Heart left ventricle (tissue), 16 donors: Measurements from ENCODE around the gene ANO2. TPM values are rescaled to one million over a fixed set of nuclear protein-coding genes. Genes with fewer than 3 reads are reported as not detected.

Experiments
- ATAC-seq, 4 donors: fragments of 200-7000 bp; cut with Tn5 transposase; one replicate each; pipeline ENCODE4 v1.9.1; 2020 to 2022; ENCODE audit warnings: moderate library complexity in 4 of 4, mild to moderate bottlenecking in 3 of 4, moderate number of reproducible peaks in 1 of 4
- DNase-seq, 5 donors: peaks; one replicate each; pipeline ENCODE4 v3.0.0-alpha.2; 2020
- H3K27ac ChIP-seq, 12 donors: fragments of 200-600 bp; sonication (generic) in 4 of 12; one replicate each; pipeline versions ENCODE4 v1.5.0 to v1.8.0; 2016 to 2022; ENCODE audit warnings: mild to moderate bottlenecking in 2 of 12
- H3K27me3 ChIP-seq, 9 donors: fragments of 200-600 bp; sonication (generic) in 2 of 9; one replicate each; pipeline versions ENCODE4 v1.5.1 to v1.8.0; 2016 to 2022; ENCODE audit warnings: mild to moderate bottlenecking in 3 of 9
- H3K36me3 ChIP-seq, 9 donors: fragments of 200-600 bp; sonication (generic) in 2 of 9; one replicate each; pipeline versions ENCODE4 v1.5.0 to v1.8.0; 2018 to 2022; ENCODE audit warnings: mild to moderate bottlenecking in 2 of 9
- H3K4me1 ChIP-seq, 12 donors: fragments of 200-600 bp; sonication (generic) in 4 of 12; one replicate each; pipeline versions ENCODE4 v1.5.0 to v1.8.0; 2016 to 2022; ENCODE audit warnings: mild to moderate bottlenecking in 3 of 12
- H3K4me3 ChIP-seq, 12 donors: fragments of 200-600 bp; sonication (generic) in 4 of 12; one replicate each; pipeline versions ENCODE4 v1.5.0 to v1.8.0; 2017 to 2022; ENCODE audit warnings: mild to moderate bottlenecking in 9 of 12, moderate library complexity in 4 of 12
- H3K9me3 ChIP-seq, 12 donors: fragments of 200-600 bp; sonication (generic) in 4 of 12; one replicate each; pipeline versions ENCODE4 v1.5.0 to v1.8.0; 2016 to 2022; ENCODE audit warnings: mild to moderate bottlenecking in 1 of 12
- POLR2A ChIP-seq, 2 donors: fragments of 450-650 bp; IDR thresholded peaks; one replicate each; pipeline ENCODE4 v1.6.1; 2017; ENCODE audit warnings: antibody characterized with exemption in 2 of 2, mild to moderate bottlenecking in 2 of 2, moderate library complexity in 2 of 2
- WGBS, 4 donors: extraction: QIAGEN DNeasy Blood & Tissue Kit in 2 of 4; methylation state at CpG; one replicate each; pipeline versions ENCODE4 v1.1.5 to v1.1.7; 2013 to 2018; 5-methylcytosine and 5-hydroxymethylcytosine counted together
- intact Hi-C, 10 donors: fragments of 100-400 bp; cut with DNase I; formaldehyde crosslinking; loops; one replicate each; pipeline versions ENCODE4 v1.11.1 to v1.14.2; 2022
- polyA plus RNA-seq, 2 donors: library from polyadenylated mRNA; stranded (reverse); fragments of 200-250 nt; gene quantifications; one replicate each; pipeline ENCODE4 v1.2.3, GENCODE V29; 2013
- total RNA-seq, 9 donors: library from RNA; depleted of rRNA in 2 of 9; stranded (reverse); fragments of >200 nt in 2 of 9; fragmentation: NEBNext Ultra II Directional in 3 of 9; extraction: Animal tissue kit (Norgen Biotek cat#: 25700) in 3 of 9; gene quantifications; one replicate each; pipeline versions ENCODE4 v1.1.0 to v1.2.4, GENCODE V29; 2016 to 2023
- TF ChIP-seq, protein P1 (sequence below), 12 donors: fragments of 200-600 bp; sonication (generic) in 4 of 12; IDR thresholded peaks; one replicate each; pipeline versions ENCODE4 v1.5.0 to v1.8.0; 2018 to 2022; ENCODE audit warnings: antibody characterized with exemption in 12 of 12, mild to moderate bottlenecking in 5 of 12
- donor health status: ischemic (EF 13 %, LVEDD 7.1; RV severe dilation, severe dysfunction).
- donor health status: healthy with polysubstance abuse.
- donor health status: DM: no; HTN: yes; CAD: no.
- donor health status: DM: no; HTN: no; CAD: no.
- donor health status: ischemic (EF 25% LVEDD 6.9; RV normal size, moderate dysfunction).
- donor health status: ischemic (EF 25% LVEDD 5.7; RV mildly dilated, moderate dysfunction).
- donor health status: healthy.
- donor health status: DM: yes; HTN: yes; CAD: no.
- donor health status: ischemic (EF 35%, LVEDD 5.7; RV mildly dilated, moderate dysfunction).
- donor health status: nonischemic (EF 11% LVEDD 7.7; RV severe dilation, severe dysfunction).
- donor health status: DM: yes; HTN: yes; CAD: no.
- donor health status: PGD.
- donor health status: ischemic (EF 29% LVEDD 5.4; RV normal size, mild dysfunction).
- donor health status: nonischemic (EF 23%, LVEDD 6.1; RV moderate dilation, normal function).

The ANO2 gene
- total and polyA plus RNA-seq, 11 donors, result 3.4 to 19.4 (median 9.4) TPM

DNA sequence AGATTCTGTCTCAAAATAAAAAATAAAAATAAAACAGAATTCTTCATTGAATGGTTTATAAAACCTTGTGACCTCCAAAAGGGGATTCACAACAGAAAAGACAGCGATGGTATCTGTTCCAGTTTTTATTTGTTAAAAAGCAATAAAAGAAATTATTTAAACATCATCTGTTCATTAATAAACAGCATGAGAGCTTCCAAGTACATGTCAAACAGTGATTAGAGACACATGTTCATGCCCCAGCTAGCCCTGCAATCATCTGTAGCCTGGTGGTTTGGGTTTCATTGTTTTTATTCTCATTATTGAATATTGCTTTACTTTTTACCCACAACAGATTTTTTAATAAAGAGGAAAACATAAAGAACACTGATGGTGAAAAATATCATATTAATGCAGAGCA is 173.3 kb downstream of the ANO2 start:
- Histone ChIP-seq H3K27me3 (peaks cover 0 to 3% (median 0%) of the 10 kb centered on the region in 9 donors), H3K36me3 (no peaks in the 10 kb centered on the region), H3K9me3 (peaks cover 0 to 3% (median 0%) of the 10 kb centered on the region in 12 donors), H3K4me3 (no peak overlapping the region), H3K27ac (no peak overlapping the region), H3K4me1 (peaks cover 0 to 23% (median 13%) of the 10 kb centered on the region in 12 donors)
- ATAC-seq, result no peak
- WGBS, 4 donors, result 77 to 83% (median 79%) methylated on average over 1 of the region's 1 CpG
- intact Hi-C loops, result no loop called here
- DNase-seq, result no peak
- no peak for TF ChIP-seq POLR2A (IDR thresholded peaks at IDR 0.05)
- TF ChIP-seq, protein P1, sequence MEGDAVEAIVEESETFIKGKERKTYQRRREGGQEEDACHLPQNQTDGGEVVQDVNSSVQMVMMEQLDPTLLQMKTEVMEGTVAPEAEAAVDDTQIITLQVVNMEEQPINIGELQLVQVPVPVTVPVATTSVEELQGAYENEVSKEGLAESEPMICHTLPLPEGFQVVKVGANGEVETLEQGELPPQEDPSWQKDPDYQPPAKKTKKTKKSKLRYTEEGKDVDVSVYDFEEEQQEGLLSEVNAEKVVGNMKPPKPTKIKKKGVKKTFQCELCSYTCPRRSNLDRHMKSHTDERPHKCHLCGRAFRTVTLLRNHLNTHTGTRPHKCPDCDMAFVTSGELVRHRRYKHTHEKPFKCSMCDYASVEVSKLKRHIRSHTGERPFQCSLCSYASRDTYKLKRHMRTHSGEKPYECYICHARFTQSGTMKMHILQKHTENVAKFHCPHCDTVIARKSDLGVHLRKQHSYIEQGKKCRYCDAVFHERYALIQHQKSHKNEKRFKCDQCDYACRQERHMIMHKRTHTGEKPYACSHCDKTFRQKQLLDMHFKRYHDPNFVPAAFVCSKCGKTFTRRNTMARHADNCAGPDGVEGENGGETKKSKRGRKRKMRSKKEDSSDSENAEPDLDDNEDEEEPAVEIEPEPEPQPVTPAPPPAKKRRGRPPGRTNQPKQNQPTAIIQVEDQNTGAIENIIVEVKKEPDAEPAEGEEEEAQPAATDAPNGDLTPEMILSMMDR (IDR thresholded peaks at IDR 0.05), result no peak

DNA sequence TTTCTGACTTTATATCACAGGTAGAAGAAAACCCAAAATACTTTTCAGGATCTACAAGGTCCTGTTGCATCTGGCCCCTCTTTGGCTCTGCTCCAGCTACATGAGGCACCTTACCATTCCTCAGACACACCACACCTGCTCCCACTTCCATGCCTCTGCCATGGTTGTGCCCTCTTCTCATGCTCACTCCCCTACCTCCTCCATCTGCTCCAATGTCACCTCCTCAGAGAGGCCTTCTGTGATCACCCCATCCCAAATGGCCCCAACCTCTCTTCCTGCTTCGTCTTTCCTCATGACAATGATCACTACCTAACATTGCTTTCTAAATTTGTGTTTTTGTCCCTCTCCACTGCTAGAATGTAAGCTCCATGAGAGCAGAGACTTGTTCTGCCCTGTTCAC is 174.3 kb downstream of the ANO2 start:
- Histone ChIP-seq H3K36me3 (no peaks in the 10 kb centered on the region), H3K4me1 (peaks cover 0 to 23% (median 13%) of the 10 kb centered on the region in 12 donors), H3K27me3 (peaks cover 0 to 3% (median 0%) of the 10 kb centered on the region in 9 donors), H3K9me3 (peaks cover 0 to 11% (median 0%) of the 10 kb centered on the region in 12 donors), H3K4me3 (no peak overlapping the region), H3K27ac (no peak overlapping the region)
- WGBS, 4 donors, result 93 to 98% (median 95%) methylated on average over 1 of the region's 1 CpG
- no peak for TF ChIP-seq POLR2A (IDR thresholded peaks at IDR 0.05)
- TF ChIP-seq, protein P1 (IDR thresholded peaks at IDR 0.05), result no peak
- ATAC-seq (no peak), DNase-seq (no peak)
- intact Hi-C loops, result no loop called here

DNA sequence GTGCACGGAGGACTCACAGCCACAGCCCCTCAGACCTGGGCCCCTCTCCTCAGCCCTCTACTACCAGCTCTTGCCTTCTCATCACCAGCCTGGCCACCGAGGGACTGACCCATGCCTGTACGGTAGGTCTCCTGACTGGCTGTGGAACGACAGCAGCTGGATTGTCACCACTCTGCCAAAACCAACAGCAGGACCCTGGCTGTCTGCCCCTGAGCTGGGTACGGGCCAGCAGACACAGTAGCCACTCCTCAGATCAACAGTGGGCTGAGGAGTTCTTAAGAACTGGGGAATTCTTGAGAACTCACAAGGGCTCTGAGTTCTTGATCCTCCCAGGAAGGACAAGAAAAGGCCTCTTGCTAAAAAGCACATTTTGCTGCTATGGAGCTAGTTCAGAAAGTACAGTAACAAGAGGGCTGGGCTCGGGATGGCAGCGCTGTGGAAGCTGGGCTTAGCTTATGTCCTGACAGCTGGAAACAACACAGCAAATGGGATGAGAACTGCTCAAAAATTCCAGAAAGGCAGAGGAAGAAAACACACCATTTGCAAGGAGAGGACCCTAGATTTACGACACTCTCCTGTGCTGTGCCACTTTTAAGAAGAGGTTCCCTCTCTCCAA is 176.4 kb downstream of the ANO2 start:
- peak; percentile 72 to 92 (median 88) for ATAC-seq
- no peak for TF ChIP-seq POLR2A (IDR thresholded peaks at IDR 0.05)
- TF ChIP-seq, protein P1 (IDR thresholded peaks at IDR 0.05), result no peak
- intact Hi-C loops, result no loop called here
- Histone ChIP-seq H3K9me3 (peaks cover 0 to 11% (median 0%) of the 10 kb centered on the region in 12 donors), H3K4me1 (peaks cover 0 to 23% (median 13%) of the 10 kb centered on the region in 12 donors), H3K27me3 (peaks cover 0 to 2% (median 0%) of the 10 kb centered on the region in 9 donors), H3K4me3 (no peak overlapping the region), H3K27ac (peak overlapping the region in 7 of 12 donors; percentile 4 to 63 (median 46)), H3K36me3 (no peaks in the 10 kb centered on the region)
- 30 to 58% (median 41%) methylated on average over 8 of the region's 8 CpGs for WGBS, 4 donors
- peak; percentile 58 to 80 (median 66) for DNase-seq

DNA sequence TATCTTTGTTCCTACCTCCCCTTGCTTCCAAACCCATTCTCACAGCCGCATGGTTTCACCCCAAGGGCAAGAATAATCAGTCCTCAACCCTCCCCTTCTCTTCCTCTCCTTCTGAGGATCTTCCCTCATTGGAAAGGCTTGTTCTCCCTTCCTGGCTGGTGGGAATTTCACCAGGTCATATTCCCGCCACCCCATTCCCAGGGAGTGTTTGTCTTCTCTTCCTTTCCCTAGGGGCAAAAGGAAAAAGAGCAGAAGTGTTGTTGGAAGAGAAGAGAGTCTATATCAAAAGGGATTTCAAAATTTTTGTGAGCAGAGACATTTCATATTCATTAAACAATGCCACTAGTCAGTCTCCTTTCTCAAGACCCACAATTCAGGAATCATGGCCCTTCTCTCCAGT is 176.9 kb downstream of the ANO2 start:
- Histone ChIP-seq H3K27ac (peak overlapping the region in 7 of 12 donors; percentile 4 to 63 (median 46)), H3K4me1 (peaks cover 0 to 22% (median 12%) of the 10 kb centered on the region in 12 donors), H3K36me3 (no peaks in the 10 kb centered on the region), H3K9me3 (peaks cover 0 to 11% (median 0%) of the 10 kb centered on the region in 12 donors), H3K27me3 (no peaks in the 10 kb centered on the region), H3K4me3 (no peak overlapping the region)
- TF ChIP-seq, protein P1 (IDR thresholded peaks at IDR 0.05), result no peak
- intact Hi-C loops, result no loop called here
- WGBS, 4 donors, result 52 to 59% (median 56%) methylated on average over 2 of the region's 2 CpGs
- DNase-seq (no peak), ATAC-seq (peak; percentile 4 to 69 (median 44))
